Glutamatergic neuron (in vitro differentiated cells): ENCODE data around the gene FLAD1. TPM values are rescaled to one million over a fixed set of nuclear protein-coding genes. Genes with fewer than 3 reads are reported as not detected.

Experiments
- DNase-seq: peaks from one replicate; pipeline ENCODE4 v3.0.0; 2022
- H3K27ac Mint-ChIP-seq: one replicate; pipeline ENCODE4 v1.8.0; 2020; ENCODE audit warnings: mild to moderate bottlenecking, mixed read lengths, inconsistent platforms; ENCODE audit not compliant: unreplicated experiment
- H3K27me3 Mint-ChIP-seq: one replicate; pipeline ENCODE4 v1.8.0; 2020; ENCODE audit warnings: mild to moderate bottlenecking, moderate library complexity, mixed read lengths, inconsistent platforms; ENCODE audit not compliant: unreplicated experiment
- H3K36me3 Mint-ChIP-seq: one replicate; pipeline ENCODE4 v1.8.0; 2020; ENCODE audit warnings: mild to moderate bottlenecking, mixed read lengths, inconsistent platforms; ENCODE audit not compliant: unreplicated experiment
- H3K4me1 Mint-ChIP-seq: one replicate; pipeline ENCODE4 v1.8.0; 2020; ENCODE audit warnings: mild to moderate bottlenecking, low read depth, mixed read lengths, inconsistent platforms; ENCODE audit not compliant: unreplicated experiment
- H3K4me3 Mint-ChIP-seq: one replicate; pipeline ENCODE4 v1.8.0; 2020; ENCODE audit warnings: mild to moderate bottlenecking, mixed read lengths, inconsistent platforms; ENCODE audit not compliant: unreplicated experiment
- H3K9me3 Mint-ChIP-seq: one replicate; pipeline ENCODE4 v1.8.0; 2020; ENCODE audit warnings: mild to moderate bottlenecking, moderate library complexity, mixed read lengths, inconsistent platforms; ENCODE audit not compliant: unreplicated experiment
- CTCF ChIP-seq: fragments of 200-600 bp; sonication (generic); IDR thresholded peaks from one replicate; pipeline ENCODE4 v1.5.0; 2021; ENCODE audit not compliant: partially characterized antibody, unreplicated experiment
- total RNA-seq: library from RNA; stranded (reverse); fragmentation: NEBNext Ultra II Directional; extraction: Animal tissue kit (Norgen Biotek cat#: 25700); gene quantifications from one replicate; pipeline ENCODE4 v1.2.1, GENCODE V29; 2021; ENCODE audit not compliant: unreplicated experiment

Gene FLAD1
- total RNA-seq, 1 donor from 2014 or later: 68.8 TPM

DNA sequence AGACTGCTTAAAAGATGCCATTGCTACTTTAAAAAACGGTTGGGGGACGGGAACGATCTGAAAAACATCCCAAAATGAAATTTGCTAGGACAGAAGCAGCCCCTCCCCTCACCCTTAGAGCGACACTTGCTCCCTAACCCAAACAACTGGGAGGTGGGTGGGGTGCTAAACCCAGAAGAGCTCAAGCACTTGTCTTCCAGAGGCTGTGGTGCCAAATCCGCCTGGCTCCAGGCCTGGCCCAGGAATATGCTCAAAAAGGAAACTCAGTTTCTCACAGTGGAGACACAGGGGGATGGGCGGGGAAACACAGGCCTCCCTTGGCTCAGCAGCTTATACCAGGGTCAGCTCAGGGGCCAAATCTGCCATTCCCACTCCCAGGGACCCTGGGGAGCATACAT is 26.6 kb upstream of the FLAD1 start:
- Mint-ChIP-seq H3K4me1 (peaks cover 54% of the 10 kb centered on the region), H3K36me3 (no peaks in the 10 kb centered on the region), H3K4me3 (peak overlapping the region; percentile 99), H3K27me3 (peaks cover 6% of the 10 kb centered on the region), H3K27ac (peak overlapping the region; percentile 97), H3K9me3 (peaks cover 10% of the 10 kb centered on the region)
- DNase-seq: no peak
- no peak for TF ChIP-seq CTCF

DNA sequence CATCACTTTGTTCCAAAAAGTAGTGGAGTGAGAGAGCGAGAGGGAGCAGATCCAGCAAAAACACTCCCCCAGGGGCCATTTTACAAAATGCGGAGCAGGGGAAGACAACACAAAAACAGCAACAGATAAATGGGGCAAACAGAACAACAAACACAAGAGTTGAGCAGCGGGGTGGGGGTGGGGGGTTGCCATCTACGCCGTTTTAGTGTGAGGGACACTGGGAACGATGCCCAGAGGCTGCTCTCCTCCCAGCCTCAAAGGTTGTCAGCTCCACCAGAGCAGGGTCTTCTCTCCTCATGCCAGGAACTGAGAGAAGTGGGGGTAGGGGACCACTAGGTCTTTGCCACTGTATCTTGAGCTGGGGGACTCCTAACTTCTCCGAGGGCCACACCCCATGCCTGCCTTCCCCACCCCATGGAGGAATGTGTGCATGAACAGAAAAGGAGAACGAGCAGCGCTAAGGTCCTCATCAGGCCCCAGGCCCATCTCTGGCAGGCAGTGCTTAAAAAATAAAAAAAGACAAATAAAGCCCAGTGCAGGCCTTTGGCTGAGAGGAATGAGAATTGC is 26.0 kb upstream of the FLAD1 start:
- Mint-ChIP-seq H3K36me3 (no peaks in the 10 kb centered on the region), H3K4me3 (peak overlapping the region; percentile 99), H3K4me1 (peaks cover 50% of the 10 kb centered on the region), H3K9me3 (peaks cover 10% of the 10 kb centered on the region), H3K27me3 (peaks cover 6% of the 10 kb centered on the region), H3K27ac (peak overlapping the region; percentile 55)
- TF ChIP-seq CTCF: no peak
- no peak for DNase-seq

GRCh38 chr1:154958036-154958435 is 25.1 kb upstream of the FLAD1 start:
- DNase-seq: no peak
- peaks cover 3% of the 10 kb centered on the region for H3K27me3 Mint-ChIP-seq
- peaks cover 11% of the 10 kb centered on the region for H3K9me3 Mint-ChIP-seq
- H3K36me3 Mint-ChIP-seq: no peaks in the 10 kb centered on the region
- peaks cover 44% of the 10 kb centered on the region for H3K4me1 Mint-ChIP-seq
- TF ChIP-seq CTCF: no peak
- no peak overlapping the region for H3K27ac Mint-ChIP-seq
- no peak overlapping the region for H3K4me3 Mint-ChIP-seq

DNA sequence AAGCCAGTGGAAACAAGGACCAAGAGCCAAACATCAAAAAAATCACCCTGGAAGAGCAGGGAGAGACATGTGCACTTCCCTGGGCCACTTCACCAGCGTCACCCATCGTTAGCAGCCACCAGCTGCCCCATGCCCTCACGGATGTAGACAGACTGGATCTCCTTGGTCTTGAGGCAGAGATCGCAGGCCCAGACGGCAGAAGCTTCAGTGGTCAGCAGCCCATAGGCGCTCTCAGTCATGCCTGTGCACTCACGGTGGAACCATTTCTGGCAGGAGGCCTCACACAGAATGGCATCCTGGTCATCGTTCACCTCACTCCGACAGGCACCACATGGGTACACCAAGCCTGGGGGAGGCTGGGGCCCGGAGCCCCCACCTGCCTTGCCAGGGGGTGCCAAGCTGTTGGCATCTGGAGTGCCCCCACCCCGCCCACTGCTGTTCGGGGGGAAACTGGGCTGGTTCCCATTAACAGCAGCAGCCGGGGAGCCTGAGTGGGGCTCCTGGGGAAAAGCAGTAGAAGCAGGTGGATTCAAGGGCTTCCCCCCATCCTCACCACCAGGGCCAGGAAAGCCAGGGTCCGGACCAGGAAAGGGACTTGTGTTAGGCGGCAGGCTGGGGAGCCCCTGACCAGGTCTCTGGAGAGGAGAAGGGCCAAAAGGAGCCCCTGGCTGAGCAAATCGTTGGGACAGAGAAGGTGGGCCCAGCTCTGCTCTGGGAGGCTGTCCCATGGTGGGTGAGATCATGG is 24.3 kb upstream of the FLAD1 start:
- Mint-ChIP-seq H3K9me3 (peaks cover 8% of the 10 kb centered on the region), H3K27me3 (peaks cover 3% of the 10 kb centered on the region), H3K27ac (no peak overlapping the region), H3K4me1 (peaks cover 41% of the 10 kb centered on the region), H3K36me3 (no peaks in the 10 kb centered on the region), H3K4me3 (no peak overlapping the region)
- TF ChIP-seq CTCF: no peak
- DNase-seq: no peak

GRCh38 chr1:154959426-154959780 is 23.7 kb upstream of the FLAD1 start:
- Mint-ChIP-seq H3K4me3 (no peak overlapping the region), H3K36me3 (no peaks in the 10 kb centered on the region), H3K9me3 (peaks cover 8% of the 10 kb centered on the region), H3K4me1 (peaks cover 37% of the 10 kb centered on the region), H3K27ac (no peak overlapping the region), H3K27me3 (peaks cover 2% of the 10 kb centered on the region)
- DNase-seq: no peak
- no peak for TF ChIP-seq CTCF
